Measurements from ENCODE around the gene CIAPIN1. TPM values are rescaled to one million over a fixed set of nuclear protein-coding genes. Genes with fewer than 3 reads are reported as not detected.
A peak's percentile ranks its signal among the peaks of the same experiment; 100 is the strongest.

The CIAPIN1 gene
- total RNA-seq, 1 donor from 2014 or later, result 68.2 TPM

GRCh38 chr16:57478396-57479204 lies 31.4 kb upstream of the CIAPIN1 start:
- Mint-ChIP-seq H3K9me3 (no peaks in the 10 kb centered on the region), H3K36me3 (no peaks in the 10 kb centered on the region), H3K4me3 (peak overlapping the region; percentile 83), H3K27me3 (no peaks in the 10 kb centered on the region), H3K27ac (peak overlapping the region; percentile 11), H3K4me1 (ENCODE audit: unreplicated experiment) (peaks cover 27% of the 10 kb centered on the region)
- no peak for TF ChIP-seq CTCF (conservative IDR thresholded peaks at IDR 0.05)
- no peak for DNase-seq (ENCODE audit: extremely low spot score, unreplicated experiment)

GRCh38 chr16:57477531-57478202 lies 30.5 kb upstream of the CIAPIN1 start:
- Mint-ChIP-seq H3K27ac (no peak overlapping the region), H3K4me3 (peak overlapping the region; percentile 68), H3K36me3 (no peaks in the 10 kb centered on the region), H3K27me3 (no peaks in the 10 kb centered on the region), H3K4me1 (ENCODE audit: unreplicated experiment) (peaks cover 27% of the 10 kb centered on the region), H3K9me3 (no peaks in the 10 kb centered on the region)
- DNase-seq (ENCODE audit: extremely low spot score, unreplicated experiment), result no peak
- no peak for TF ChIP-seq CTCF (conservative IDR thresholded peaks at IDR 0.05)

GRCh38 chr16:57476546-57477410 lies 29.6 kb upstream of the CIAPIN1 start:
- Mint-ChIP-seq H3K4me3 (peak overlapping the region; percentile 68), H3K27me3 (no peaks in the 10 kb centered on the region), H3K4me1 (ENCODE audit: unreplicated experiment) (peaks cover 32% of the 10 kb centered on the region), H3K36me3 (peaks cover 4% of the 10 kb centered on the region), H3K27ac (no peak overlapping the region), H3K9me3 (no peaks in the 10 kb centered on the region)
- DNase-seq (ENCODE audit: extremely low spot score, unreplicated experiment), result no peak
- TF ChIP-seq CTCF (conservative IDR thresholded peaks at IDR 0.05), result no peak

GRCh38 chr16:57475711-57476339 lies 28.6 kb upstream of the CIAPIN1 start:
- Mint-ChIP-seq H3K27me3 (no peaks in the 10 kb centered on the region), H3K27ac (no peak overlapping the region), H3K36me3 (peaks cover 9% of the 10 kb centered on the region), H3K4me3 (no peak overlapping the region), H3K4me1 (ENCODE audit: unreplicated experiment) (peaks cover 39% of the 10 kb centered on the region), H3K9me3 (no peaks in the 10 kb centered on the region)
- no peak for DNase-seq (ENCODE audit: extremely low spot score, unreplicated experiment)
- TF ChIP-seq CTCF (conservative IDR thresholded peaks at IDR 0.05), result peak; percentile 81
